IMR-90 (cell line): ENCODE measurements around the gene TPMT.

Experiments
- CHD1 ChIP-seq: IDR thresholded peaks from 2 replicates; pipeline ENCODE4 v1.6.1; 2012; ENCODE audit warnings: low read depth, low read length, improper control_type of control experiment
- MAFK ChIP-seq: IDR thresholded peaks from 2 replicates; pipeline ENCODE4 v1.6.1; 2012; ENCODE audit warnings: low read depth, low read length, improper control_type of control experiment
- MAZ ChIP-seq: IDR thresholded peaks from 2 replicates; pipeline ENCODE4 v1.6.1; 2012; ENCODE audit warnings: low read depth, mild to moderate bottlenecking, low read length, improper control_type of control experiment, moderate library complexity, borderline replicate concordance
- NFE2L2 ChIP-seq: fragments of 150-350 bp; IDR thresholded peaks from 2 replicates; pipeline ENCODE4 v1.6.1; 2016; ENCODE audit warnings: low read depth, mild to moderate bottlenecking, low read length
- POLR2A ChIP-seq: IDR thresholded peaks from 2 replicates; pipeline ENCODE4 v1.6.1; 2012; ENCODE audit warnings: mild to moderate bottlenecking, low read depth, low read length
- RAD21 ChIP-seq: IDR thresholded peaks from 2 replicates; pipeline ENCODE4 v1.6.1; 2012; ENCODE audit warnings: low read length, improper control_type of control experiment
- RCOR1 ChIP-seq: IDR thresholded peaks from 2 replicates; pipeline ENCODE4 v1.6.1; 2012; ENCODE audit warnings: mild to moderate bottlenecking, low read length, improper control_type of control experiment; ENCODE audit not compliant: insufficient replicate concordance
- RFX5 ChIP-seq: IDR thresholded peaks from 2 replicates; pipeline ENCODE4 v1.8.0; 2012; ENCODE audit warnings: low read depth, mild to moderate bottlenecking, low read length, moderate library complexity
- TF ChIP-seq, protein P1 (sequence below): conservative IDR thresholded peaks from 2 replicates; pipeline ENCODE4 v1.5.1; 2012; ENCODE audit warnings: mild to moderate bottlenecking, low read depth, low read length, improper control_type of control experiment

DNA sequence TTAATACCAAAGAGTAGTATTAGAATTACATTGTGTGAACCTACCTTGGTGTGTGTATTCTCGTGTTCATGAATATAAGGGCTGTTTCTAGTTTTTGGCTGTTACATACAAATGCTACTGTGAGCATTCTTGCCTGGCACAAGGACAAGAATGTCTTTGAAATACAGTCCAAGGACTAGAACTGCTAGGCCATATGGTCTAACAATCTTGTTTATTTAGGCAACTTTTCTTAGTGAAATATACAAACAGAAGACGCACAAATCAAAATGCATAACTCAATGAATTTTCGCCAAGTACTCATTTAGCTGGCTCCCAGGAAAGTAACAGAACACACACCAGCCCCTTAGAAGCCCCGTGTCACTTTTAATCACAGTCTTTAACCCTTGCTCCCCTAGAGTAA is 28.9 kb upstream of the TPMT start:
- TF ChIP-seq, protein P1, sequence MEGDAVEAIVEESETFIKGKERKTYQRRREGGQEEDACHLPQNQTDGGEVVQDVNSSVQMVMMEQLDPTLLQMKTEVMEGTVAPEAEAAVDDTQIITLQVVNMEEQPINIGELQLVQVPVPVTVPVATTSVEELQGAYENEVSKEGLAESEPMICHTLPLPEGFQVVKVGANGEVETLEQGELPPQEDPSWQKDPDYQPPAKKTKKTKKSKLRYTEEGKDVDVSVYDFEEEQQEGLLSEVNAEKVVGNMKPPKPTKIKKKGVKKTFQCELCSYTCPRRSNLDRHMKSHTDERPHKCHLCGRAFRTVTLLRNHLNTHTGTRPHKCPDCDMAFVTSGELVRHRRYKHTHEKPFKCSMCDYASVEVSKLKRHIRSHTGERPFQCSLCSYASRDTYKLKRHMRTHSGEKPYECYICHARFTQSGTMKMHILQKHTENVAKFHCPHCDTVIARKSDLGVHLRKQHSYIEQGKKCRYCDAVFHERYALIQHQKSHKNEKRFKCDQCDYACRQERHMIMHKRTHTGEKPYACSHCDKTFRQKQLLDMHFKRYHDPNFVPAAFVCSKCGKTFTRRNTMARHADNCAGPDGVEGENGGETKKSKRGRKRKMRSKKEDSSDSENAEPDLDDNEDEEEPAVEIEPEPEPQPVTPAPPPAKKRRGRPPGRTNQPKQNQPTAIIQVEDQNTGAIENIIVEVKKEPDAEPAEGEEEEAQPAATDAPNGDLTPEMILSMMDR = no peak
- TF ChIP-seq POLR2A = no peak
- TF ChIP-seq RAD21 = no peak
- no peak for TF ChIP-seq RCOR1
- TF ChIP-seq NFE2L2 = no peak
- TF ChIP-seq MAFK = no peak
- TF ChIP-seq RFX5 = no peak
- TF ChIP-seq CHD1 = no peak
- TF ChIP-seq MAZ = no peak
